Stimulated activated CD8-positive, alpha-beta memory T cell treated with anti-CD3 and anti-CD28 coated beads, Interleukin-7, amount 100 ng/mL, for 1 hour (primary cell): ENCODE results near the gene RPTOR.

ENCODE experiments used
- DNase-seq, 2 donors: peaks; one replicate each; pipeline ENCODE4 v3.0.0-alpha.2; 2020; ENCODE audit warnings: low read depth in 2 of 2

The RPTOR gene

GRCh38 chr17:80907281-80907680 is 362.6 kb downstream of the RPTOR start:
- no peak for DNase-seq

GRCh38 chr17:80908211-80908610 is 363.6 kb downstream of the RPTOR start:
- no peak for DNase-seq

GRCh38 chr17:80908776-80909175 is 364.1 kb downstream of the RPTOR start:
- DNase-seq, result no peak

GRCh38 chr17:80909635-80910034 is 365.0 kb downstream of the RPTOR start:
- DNase-seq, result no peak

GRCh38 chr17:80910043-80910442 is 365.4 kb downstream of the RPTOR start:
- DNase-seq, result no peak

GRCh38 chr17:80912476-80912875 is 367.8 kb downstream of the RPTOR start:
- no peak for DNase-seq

GRCh38 chr17:80913928-80914821 is 369.5 kb downstream of the RPTOR start:
- DNase-seq, result no peak

GRCh38 chr17:80916246-80916645 is 371.6 kb downstream of the RPTOR start:
- no peak for DNase-seq

- DNase-seq, result no peak
Observed at GRCh38 chr17:80917716-80918560, 373.3 kb downstream of the RPTOR start.

GRCh38 chr17:80918731-80919130 is 374.1 kb downstream of the RPTOR start:
- no peak for DNase-seq

GRCh38 chr17:80919331-80920311 is 375.0 kb downstream of the RPTOR start:
- DNase-seq, result no peak

- no peak for DNase-seq
Observed at GRCh38 chr17:80920441-80920840, 375.8 kb downstream of the RPTOR start.

- DNase-seq, result no peak
Observed at GRCh38 chr17:80921159-80921558, 376.5 kb downstream of the RPTOR start.

- no peak for DNase-seq
Observed at GRCh38 chr17:80921741-80922579, 377.3 kb downstream of the RPTOR start.

GRCh38 chr17:80922580-80923160 is 378.0 kb downstream of the RPTOR start:
- DNase-seq, result no peak

- no peak for DNase-seq
Observed at GRCh38 chr17:80923211-80924110, 378.8 kb downstream of the RPTOR start.

GRCh38 chr17:80924111-80924806 is 379.6 kb downstream of the RPTOR start:
- no peak for DNase-seq

GRCh38 chr17:80924807-80925610 is 380.4 kb downstream of the RPTOR start:
- DNase-seq, result no peak
